GM18868 (cell line): ENCODE measurements around the gene LCP2.

Experiments used
- ATAC-seq: cut with Tn5 transposase; IDR thresholded peaks from one replicate; pipeline ENCODE4 v1.9.1; 2021; ENCODE audit warnings: mild to moderate bottlenecking, moderate library complexity; ENCODE audit not compliant: unreplicated experiment

Gene LCP2

GRCh38 chr5:170220191-170220590 lies 77.4 kb downstream of the LCP2 start:
- ATAC-seq = no peak

- no peak for ATAC-seq
Observed at GRCh38 chr5:170219615-170220014, 78.0 kb downstream of the LCP2 start.

GRCh38 chr5:170218726-170219125 lies 78.9 kb downstream of the LCP2 start:
- ATAC-seq = no peak

GRCh38 chr5:170217831-170218230 lies 79.7 kb downstream of the LCP2 start:
- no peak for ATAC-seq

- ATAC-seq = no peak
Observed at GRCh38 chr5:170216257-170216864, 81.2 kb downstream of the LCP2 start.

- ATAC-seq = no peak
Observed at GRCh38 chr5:170211575-170212334, 85.8 kb downstream of the LCP2 start.

GRCh38 chr5:170206958-170207357 lies 90.6 kb downstream of the LCP2 start:
- ATAC-seq = no peak

- no peak for ATAC-seq
Observed at GRCh38 chr5:170206216-170206615, 91.4 kb downstream of the LCP2 start.

- no peak for ATAC-seq
Observed at GRCh38 chr5:170204202-170204601, 93.4 kb downstream of the LCP2 start.

- no peak for ATAC-seq
Observed at GRCh38 chr5:170202117-170202516, 95.5 kb downstream of the LCP2 start.

- ATAC-seq = no peak
Observed at GRCh38 chr5:170201311-170201710, 96.3 kb downstream of the LCP2 start.

GRCh38 chr5:170200876-170201275 lies 96.7 kb downstream of the LCP2 start:
- ATAC-seq = no peak
